HG03457 (cell line): Measurements from ENCODE around the gene TAF13.

Source experiments
- ATAC-seq: cut with Tn5 transposase; IDR thresholded peaks from one replicate; pipeline ENCODE4 v1.9.1; 2021; ENCODE audit warnings: moderate number of reproducible peaks; ENCODE audit not compliant: unreplicated experiment

TAF13 gene

GRCh38 chr1:109075531-109076490, at the start of gene TAF13:
TAF13 (minus strand) TSS chr1:109076003; CDS start chr1:109075947, 56 bp downstream.
- peak; percentile 97 for ATAC-seq

- no peak for ATAC-seq
Observed at GRCh38 chr1:109120356-109120755, 44.6 kb upstream of the TAF13 start.

GRCh38 chr1:109118089-109118488, 42.3 kb upstream of the TAF13 start:
- no peak for ATAC-seq

- no peak for ATAC-seq
Observed at GRCh38 chr1:109116286-109116685, 40.5 kb upstream of the TAF13 start.

- no peak for ATAC-seq
Observed at GRCh38 chr1:109115685-109116084, 39.9 kb upstream of the TAF13 start.

- no peak for ATAC-seq
Observed at GRCh38 chr1:109114342-109114674, 38.5 kb upstream of the TAF13 start.

GRCh38 chr1:109113590-109114341, 38.0 kb upstream of the TAF13 start, which contains the start of gene ELAPOR1:
ELAPOR1 (plus strand) TSS chr1:109114115; CDS start chr1:109114184, 69 bp downstream.
- peak; percentile 48 for ATAC-seq

GRCh38 chr1:109112652-109113285, 37.0 kb upstream of the TAF13 start:
- ATAC-seq, result no peak

GRCh38 chr1:109112056-109112651, 36.4 kb upstream of the TAF13 start:
- ATAC-seq, result no peak

- ATAC-seq, result no peak
Observed at GRCh38 chr1:109111386-109112055, 35.7 kb upstream of the TAF13 start.

- no peak for ATAC-seq
Observed at GRCh38 chr1:109109906-109110305, 34.1 kb upstream of the TAF13 start.

- no peak for ATAC-seq
Observed at GRCh38 chr1:109107785-109108184, 32.0 kb upstream of the TAF13 start.

GRCh38 chr1:109105881-109106280, 30.1 kb upstream of the TAF13 start:
- no peak for ATAC-seq

GRCh38 chr1:109104364-109105151, 28.8 kb upstream of the TAF13 start:
- no peak for ATAC-seq

GRCh38 chr1:109099938-109100773, 24.4 kb upstream of the TAF13 start:
- ATAC-seq, result peak; percentile 86

- ATAC-seq, result no peak
Observed at GRCh38 chr1:109096120-109096519, 20.3 kb upstream of the TAF13 start.

- no peak for ATAC-seq
Observed at GRCh38 chr1:109095631-109096030, 19.8 kb upstream of the TAF13 start.

- no peak for ATAC-seq
Observed at GRCh38 chr1:109094871-109095270, 19.1 kb upstream of the TAF13 start.

GRCh38 chr1:109094377-109094803, 18.6 kb upstream of the TAF13 start:
- ATAC-seq, result no peak
